ENCODE data around the gene MTA3. TPM values are rescaled to one million over a fixed set of nuclear protein-coding genes. Genes with fewer than 3 reads are reported as not detected.

Gene MTA3
- total RNA-seq, 1 experiment from 2014 or later, result 21.0 TPM

GRCh38 chr2:42792583-42793333 is 224.3 kb downstream of the MTA3 start, which contains the start of gene HAAO:
Gene HAAO, minus strand, starts transcription at chr2:42792583. Its CDS starts 47 bp downstream, at chr2:42792536.
- H3K4me3 ChIP-seq, result peak within 1 kb of the TSS; percentile 22
- 0 out of 2 replicates have a peak, but pooled peaks cover 3% of the 10 kb centered on the region for H3K27me3 ChIP-seq (replicated peaks)
- no peak within 1 kb of the TSS for H3K27ac ChIP-seq
- H3K4me1 ChIP-seq (replicated peaks), result peaks cover 7% of the 10 kb centered on the region
- DNase-seq (ENCODE audit: low read depth in 1 of 2, low spot score in 2 of 2), result no peak
- H3K9me3 ChIP-seq (replicated peaks), result 0 out of 2 replicates have a peak, but pooled peaks cover 2% of the 10 kb centered on the region
- no peaks in the 10 kb centered on the region for H3K36me3 ChIP-seq

- Histone ChIP-seq H3K4me1 (replicated peaks) (peaks cover 7% of the 10 kb centered on the region), H3K4me3 (no peak overlapping the region), H3K27ac (no peak overlapping the region), H3K9me3 (replicated peaks) (0 out of 2 replicates have a peak, but pooled peaks cover 2% of the 10 kb centered on the region), H3K27me3 (replicated peaks) (0 out of 2 replicates have a peak, but pooled peaks cover 3% of the 10 kb centered on the region), H3K36me3 (no peaks in the 10 kb centered on the region)
- no peak for DNase-seq (ENCODE audit: low read depth in 1 of 2, low spot score in 2 of 2)
Measured at GRCh38 chr2:42793334-42794270, 225.2 kb downstream of the MTA3 start.

GRCh38 chr2:42794271-42795046 is 226.0 kb downstream of the MTA3 start:
- Histone ChIP-seq H3K27ac (no peak overlapping the region), H3K4me1 (replicated peaks) (peaks cover 7% of the 10 kb centered on the region), H3K27me3 (replicated peaks) (0 out of 2 replicates have a peak, but pooled peaks cover 3% of the 10 kb centered on the region), H3K9me3 (replicated peaks) (0 out of 2 replicates have a peak, but pooled peaks cover 2% of the 10 kb centered on the region), H3K36me3 (no peaks in the 10 kb centered on the region), H3K4me3 (no peak overlapping the region)
- no peak for DNase-seq (ENCODE audit: low read depth in 1 of 2, low spot score in 2 of 2)

- no peak overlapping the region for H3K4me3 ChIP-seq
- DNase-seq (ENCODE audit: low read depth in 1 of 2, low spot score in 2 of 2), result no peak
- 0 out of 2 replicates have a peak, but pooled peaks cover 2% of the 10 kb centered on the region for H3K9me3 ChIP-seq (replicated peaks)
- 0 out of 2 replicates have a peak, but pooled peaks cover 3% of the 10 kb centered on the region for H3K27me3 ChIP-seq (replicated peaks)
- no peaks in the 10 kb centered on the region for H3K36me3 ChIP-seq
- peaks cover 7% of the 10 kb centered on the region for H3K4me1 ChIP-seq (replicated peaks)
- H3K27ac ChIP-seq, result no peak overlapping the region
Measured at GRCh38 chr2:42795275-42795674, 226.8 kb downstream of the MTA3 start.

GRCh38 chr2:42795841-42796301 is 227.4 kb downstream of the MTA3 start:
- 0 out of 2 replicates have a peak, but pooled peaks cover 3% of the 10 kb centered on the region for H3K27me3 ChIP-seq (replicated peaks)
- H3K9me3 ChIP-seq (replicated peaks), result 0 out of 2 replicates have a peak, but pooled peaks cover 2% of the 10 kb centered on the region
- no peaks in the 10 kb centered on the region for H3K36me3 ChIP-seq
- DNase-seq (ENCODE audit: low read depth in 1 of 2, low spot score in 2 of 2), result no peak
- peaks cover 7% of the 10 kb centered on the region for H3K4me1 ChIP-seq (replicated peaks)
- H3K27ac ChIP-seq, result no peak overlapping the region
- no peak overlapping the region for H3K4me3 ChIP-seq

GRCh38 chr2:42796427-42797248 is 228.2 kb downstream of the MTA3 start:
- DNase-seq (ENCODE audit: low read depth in 1 of 2, low spot score in 2 of 2), result no peak
- H3K9me3 ChIP-seq (replicated peaks), result 0 out of 2 replicates have a peak, but pooled peaks cover 2% of the 10 kb centered on the region
- H3K4me3 ChIP-seq, result no peak overlapping the region
- H3K27ac ChIP-seq, result no peak overlapping the region
- no peaks in the 10 kb centered on the region for H3K36me3 ChIP-seq
- 0 out of 2 replicates have a peak, but pooled peaks cover 3% of the 10 kb centered on the region for H3K27me3 ChIP-seq (replicated peaks)
- peaks cover 7% of the 10 kb centered on the region for H3K4me1 ChIP-seq (replicated peaks)

GRCh38 chr2:42797281-42797680 is 228.8 kb downstream of the MTA3 start:
- Histone ChIP-seq H3K36me3 (no peaks in the 10 kb centered on the region), H3K4me3 (no peak overlapping the region), H3K27me3 (replicated peaks) (0 out of 2 replicates have a peak, but pooled peaks cover 3% of the 10 kb centered on the region), H3K4me1 (replicated peaks) (peaks cover 7% of the 10 kb centered on the region), H3K9me3 (replicated peaks) (0 out of 2 replicates have a peak, but pooled peaks cover 2% of the 10 kb centered on the region), H3K27ac (no peak overlapping the region)
- no peak for DNase-seq (ENCODE audit: low read depth in 1 of 2, low spot score in 2 of 2)

GRCh38 chr2:42799881-42800280 is 231.4 kb downstream of the MTA3 start:
- H3K27me3 ChIP-seq (replicated peaks), result peaks cover 10% of the 10 kb centered on the region; the same call in 1 of the 2 replicates
- H3K4me1 ChIP-seq (replicated peaks), result no peaks in the 10 kb centered on the region

GRCh38 chr2:42800461-42800962 is 232.1 kb downstream of the MTA3 start:
- no peaks in the 10 kb centered on the region for H3K9me3 ChIP-seq (replicated peaks)
- H3K36me3 ChIP-seq, result no peaks in the 10 kb centered on the region
- H3K27ac ChIP-seq, result no peak overlapping the region
- no peak for DNase-seq (ENCODE audit: low read depth in 1 of 2, low spot score in 2 of 2)
- H3K27me3 ChIP-seq (replicated peaks), result peaks cover 10% of the 10 kb centered on the region; the same call in 1 of the 2 replicates
- H3K4me3 ChIP-seq, result no peak overlapping the region
- no peaks in the 10 kb centered on the region for H3K4me1 ChIP-seq (replicated peaks)

More at GRCh38 chr2:42799881-42800280, 231.4 kb downstream of the MTA3 start:
- DNase-seq (ENCODE audit: low read depth in 1 of 2, low spot score in 2 of 2), result no peak
- Histone ChIP-seq H3K9me3 (replicated peaks) (no peaks in the 10 kb centered on the region), H3K27ac (no peak overlapping the region), H3K36me3 (no peaks in the 10 kb centered on the region), H3K4me3 (no peak overlapping the region)

- DNase-seq (ENCODE audit: low read depth in 1 of 2, low spot score in 2 of 2), result no peak
- Histone ChIP-seq H3K27ac (no peak overlapping the region), H3K9me3 (replicated peaks) (no peaks in the 10 kb centered on the region), H3K4me3 (no peak overlapping the region), H3K4me1 (replicated peaks) (no peaks in the 10 kb centered on the region), H3K36me3 (no peaks in the 10 kb centered on the region), H3K27me3 (replicated peaks) (peaks cover 10% of the 10 kb centered on the region; the same call in 1 of the 2 replicates)
Measured at GRCh38 chr2:42800981-42801380, 232.5 kb downstream of the MTA3 start.

- Histone ChIP-seq H3K27ac (no peak overlapping the region), H3K4me1 (replicated peaks) (no peaks in the 10 kb centered on the region), H3K36me3 (no peaks in the 10 kb centered on the region), H3K4me3 (no peak overlapping the region), H3K27me3 (replicated peaks) (peaks cover 10% of the 10 kb centered on the region; the same call in 1 of the 2 replicates), H3K9me3 (replicated peaks) (no peaks in the 10 kb centered on the region)
- no peak for DNase-seq (ENCODE audit: low read depth in 1 of 2, low spot score in 2 of 2)
Measured at GRCh38 chr2:42801381-42801780, 232.9 kb downstream of the MTA3 start.

GRCh38 chr2:42802150-42802549 is 233.7 kb downstream of the MTA3 start:
- H3K36me3 ChIP-seq, result no peaks in the 10 kb centered on the region
- no peak overlapping the region for H3K4me3 ChIP-seq
- H3K27me3 ChIP-seq (replicated peaks), result peaks cover 10% of the 10 kb centered on the region; the same call in 1 of the 2 replicates
- H3K4me1 ChIP-seq (replicated peaks), result no peaks in the 10 kb centered on the region
- H3K27ac ChIP-seq, result no peak overlapping the region
- no peaks in the 10 kb centered on the region for H3K9me3 ChIP-seq (replicated peaks)
- DNase-seq (ENCODE audit: low read depth in 1 of 2, low spot score in 2 of 2), result no peak

Measured in SJSA1 (cell line).